Epithelial cell of esophagus (primary cell): ENCODE data around the gene TRPM2.
A peak's percentile ranks its signal among the peaks of the same experiment; 100 is the strongest.

Source experiments
- DNase-seq: peaks from one replicate; pipeline ENCODE4 v3.0.0; 2010; ENCODE audit warnings: low read depth
- H3K4me3 ChIP-seq: 2 replicates; pipeline ENCODE4 v1.5.1; 2011; ENCODE audit warnings: mild to moderate bottlenecking, low read length, control low read depth
- CTCF ChIP-seq: IDR thresholded peaks from 2 replicates; pipeline ENCODE4 v1.5.1; 2011; ENCODE audit warnings: low read depth, mild to moderate bottlenecking, low read length, control low read depth, inconsistent platforms; ENCODE audit not compliant: insufficient read depth; ENCODE audit errors: missing control alignments

TRPM2 gene

GRCh38 chr21:44484498-44485253 lies 131.3 kb downstream of the TRPM2 start:
- TF ChIP-seq CTCF = no peak
- DNase-seq = no peak
- no peak overlapping the region for H3K4me3 ChIP-seq

GRCh38 chr21:44485254-44485793 lies 131.9 kb downstream of the TRPM2 start:
- DNase-seq = no peak
- H3K4me3 ChIP-seq = no peak overlapping the region
- no peak for TF ChIP-seq CTCF

- DNase-seq = no peak
- no peak overlapping the region for H3K4me3 ChIP-seq
- no peak for TF ChIP-seq CTCF
These were observed 132.4 kb downstream of the TRPM2 start for GRCh38 chr21:44485796-44486195.

- DNase-seq = no peak
- TF ChIP-seq CTCF = no peak
- H3K4me3 ChIP-seq = no peak overlapping the region
These were observed 132.9 kb downstream of the TRPM2 start for GRCh38 chr21:44486302-44486701.

- no peak overlapping the region for H3K4me3 ChIP-seq
- peak; percentile 21 for TF ChIP-seq CTCF
- DNase-seq = no peak
These were observed 134.4 kb downstream of the TRPM2 start for GRCh38 chr21:44487831-44488230.

- no peak for TF ChIP-seq CTCF
- no peak overlapping the region for H3K4me3 ChIP-seq
- no peak for DNase-seq
These were observed 136.5 kb downstream of the TRPM2 start for GRCh38 chr21:44489962-44490361.

- TF ChIP-seq CTCF = no peak
- no peak overlapping the region for H3K4me3 ChIP-seq
- DNase-seq = no peak
These were observed 137.0 kb downstream of the TRPM2 start for GRCh38 chr21:44490405-44490804.
